ENCODE measurements around the gene CRLF1.

DNA sequence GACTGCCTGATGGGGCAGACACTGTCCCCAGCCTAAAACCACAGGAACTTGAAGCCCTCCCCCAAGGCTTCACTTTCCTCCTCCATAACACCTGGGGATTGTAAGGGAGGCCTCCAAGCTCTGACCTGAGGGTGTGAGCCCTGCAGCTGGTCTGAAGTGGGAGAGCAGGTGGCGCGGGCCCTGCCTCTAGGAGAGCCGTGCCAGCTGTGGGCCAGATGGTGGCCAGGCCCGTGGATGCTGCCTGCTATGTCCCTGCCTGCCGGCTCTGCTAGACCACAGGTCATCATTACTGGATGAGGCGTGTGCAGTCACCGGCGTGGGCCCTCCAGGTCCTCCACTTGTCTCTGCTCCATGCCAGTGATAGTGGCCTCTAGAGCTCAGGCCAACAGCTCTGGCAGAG is 26.7 kb upstream of the CRLF1 start:
- TF ChIP-seq, protein P1, sequence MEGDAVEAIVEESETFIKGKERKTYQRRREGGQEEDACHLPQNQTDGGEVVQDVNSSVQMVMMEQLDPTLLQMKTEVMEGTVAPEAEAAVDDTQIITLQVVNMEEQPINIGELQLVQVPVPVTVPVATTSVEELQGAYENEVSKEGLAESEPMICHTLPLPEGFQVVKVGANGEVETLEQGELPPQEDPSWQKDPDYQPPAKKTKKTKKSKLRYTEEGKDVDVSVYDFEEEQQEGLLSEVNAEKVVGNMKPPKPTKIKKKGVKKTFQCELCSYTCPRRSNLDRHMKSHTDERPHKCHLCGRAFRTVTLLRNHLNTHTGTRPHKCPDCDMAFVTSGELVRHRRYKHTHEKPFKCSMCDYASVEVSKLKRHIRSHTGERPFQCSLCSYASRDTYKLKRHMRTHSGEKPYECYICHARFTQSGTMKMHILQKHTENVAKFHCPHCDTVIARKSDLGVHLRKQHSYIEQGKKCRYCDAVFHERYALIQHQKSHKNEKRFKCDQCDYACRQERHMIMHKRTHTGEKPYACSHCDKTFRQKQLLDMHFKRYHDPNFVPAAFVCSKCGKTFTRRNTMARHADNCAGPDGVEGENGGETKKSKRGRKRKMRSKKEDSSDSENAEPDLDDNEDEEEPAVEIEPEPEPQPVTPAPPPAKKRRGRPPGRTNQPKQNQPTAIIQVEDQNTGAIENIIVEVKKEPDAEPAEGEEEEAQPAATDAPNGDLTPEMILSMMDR (IDR thresholded peaks at IDR 0.05; ENCODE audit: low read depth, low read length), result no peak
- no peak for TF ChIP-seq EZH2phosphoT487 (IDR thresholded peaks at IDR 0.05; ENCODE audit: low read depth)

Data from OCI-LY3 (cell line).